NCI-H524 (cell line): Measurements from ENCODE around the gene TSPYL2.
A peak's percentile ranks its signal among the peaks of the same experiment; 100 is the strongest.

ENCODE experiments used
- DNase-seq, 2 experiments: peaks; one replicate each; lab custom pipeline; 2025; lab: John Stamatoyannopoulos, UW

TSPYL2 gene

GRCh38 chrX:53081925-53082772, at the start of gene TSPYL2:
Gene TSPYL2 (plus strand): TSS chrX:53082367. CDS start chrX:53082499, 132 bp downstream.
- peak; percentile 94 to 97 for DNase-seq

- DNase-seq: no peak
These were observed 46.0 kb upstream of the TSPYL2 start for GRCh38 chrX:53036149-53036548.

GRCh38 chrX:53039236-53039635, 42.9 kb upstream of the TSPYL2 start:
- no peak for DNase-seq

- DNase-seq: no peak
These were observed 37.2 kb upstream of the TSPYL2 start for GRCh38 chrX:53044995-53045394.

- DNase-seq: peak; percentile 7 to 34
These were observed 34.9 kb upstream of the TSPYL2 start for GRCh38 chrX:53047228-53047627.

GRCh38 chrX:53048169-53049126, 33.7 kb upstream of the TSPYL2 start, which contains the start of gene GPR173:
Gene GPR173 (plus strand): TSS chrX:53048789. CDS start chrX:53076622, 27,833 bp downstream.
- peak; percentile 61 to 77 for DNase-seq

GRCh38 chrX:53049127-53049517, 33.0 kb upstream of the TSPYL2 start:
- peak in 1 of 2 experiments; percentile 29 for DNase-seq

- DNase-seq: no peak
These were observed 31.3 kb upstream of the TSPYL2 start for GRCh38 chrX:53050841-53051240.

- no peak for DNase-seq
These were observed 26.8 kb upstream of the TSPYL2 start for GRCh38 chrX:53055244-53055849.

- no peak for DNase-seq
These were observed 25.9 kb upstream of the TSPYL2 start for GRCh38 chrX:53056292-53056691.

- no peak for DNase-seq
These were observed 17.1 kb upstream of the TSPYL2 start for GRCh38 chrX:53065104-53065503.

- no peak for DNase-seq
These were observed 11.1 kb upstream of the TSPYL2 start for GRCh38 chrX:53071064-53071463.

GRCh38 chrX:53071604-53072417, 10.4 kb upstream of the TSPYL2 start:
- peak; percentile 69 to 82 for DNase-seq

- DNase-seq: no peak
These were observed 9.6 kb upstream of the TSPYL2 start for GRCh38 chrX:53072418-53073114.

- DNase-seq: peak; percentile 88 to 92
These were observed 9.0 kb upstream of the TSPYL2 start for GRCh38 chrX:53073115-53073586.

- no peak for DNase-seq
These were observed 7.2 kb upstream of the TSPYL2 start for GRCh38 chrX:53075011-53075410.

GRCh38 chrX:53076671-53077070, 5.5 kb upstream of the TSPYL2 start:
- no peak for DNase-seq

- no peak for DNase-seq
These were observed 4.7 kb upstream of the TSPYL2 start for GRCh38 chrX:53077207-53078197.

- DNase-seq: no peak
These were observed 3.2 kb upstream of the TSPYL2 start for GRCh38 chrX:53078943-53079342.
